Smooth muscle cell of the brain vasculature (primary cell): ENCODE results near the gene PBX3.
A peak's percentile ranks its signal among the peaks of the same experiment; 100 is the strongest.
"Not testable (repeated sequence)": the region's sequence is repeated elsewhere in the genome, so short reads cannot be mapped to it uniquely, and the experiment has no call there.

Source experiments
- DNase-seq: peaks from one replicate; pipeline ENCODE4 v3.0.0-alpha.2; 2012; ENCODE audit warnings: low read depth, low spot score

Gene PBX3

GRCh38 chr9:125774106-125774505, 26.9 kb downstream of the PBX3 start:
- no peak for DNase-seq

GRCh38 chr9:125776789-125777188, 29.6 kb downstream of the PBX3 start:
- not testable (repeated sequence) for DNase-seq

GRCh38 chr9:125778538-125779219, 31.5 kb downstream of the PBX3 start:
- DNase-seq: not testable (repeated sequence)

- DNase-seq: not testable (repeated sequence)
Observed at GRCh38 chr9:125779220-125779565, 32.0 kb downstream of the PBX3 start.

- no peak for DNase-seq
Observed at GRCh38 chr9:125782718-125783117, 35.5 kb downstream of the PBX3 start.

GRCh38 chr9:125784286-125785049, 37.3 kb downstream of the PBX3 start:
- DNase-seq: peak; percentile 15

- no peak for DNase-seq
Observed at GRCh38 chr9:125785248-125785751, 38.1 kb downstream of the PBX3 start.

- DNase-seq: no peak
Observed at GRCh38 chr9:125787715-125788114, 40.5 kb downstream of the PBX3 start.

- DNase-seq: no peak
Observed at GRCh38 chr9:125789196-125789595, 42.0 kb downstream of the PBX3 start.

GRCh38 chr9:125794708-125795107, 47.5 kb downstream of the PBX3 start:
- DNase-seq: no peak

GRCh38 chr9:125795970-125796596, 48.9 kb downstream of the PBX3 start:
- DNase-seq: no peak

GRCh38 chr9:125797930-125798329, 50.8 kb downstream of the PBX3 start:
- no peak for DNase-seq

GRCh38 chr9:125803526-125803925, 56.4 kb downstream of the PBX3 start:
- no peak for DNase-seq

- no peak for DNase-seq
Observed at GRCh38 chr9:125805057-125805456, 57.9 kb downstream of the PBX3 start.

- no peak for DNase-seq
Observed at GRCh38 chr9:125805586-125805985, 58.4 kb downstream of the PBX3 start.

GRCh38 chr9:125807079-125807478, 59.9 kb downstream of the PBX3 start:
- DNase-seq: no peak

- DNase-seq: no peak
Observed at GRCh38 chr9:125810161-125810560, 63.0 kb downstream of the PBX3 start.

GRCh38 chr9:125811002-125811401, 63.8 kb downstream of the PBX3 start:
- no peak for DNase-seq

- DNase-seq: no peak
Observed at GRCh38 chr9:125812403-125812802, 65.2 kb downstream of the PBX3 start.

GRCh38 chr9:125815568-125815967, 68.4 kb downstream of the PBX3 start:
- no peak for DNase-seq

- DNase-seq: no peak
Observed at GRCh38 chr9:125816321-125816720, 69.1 kb downstream of the PBX3 start.

- no peak for DNase-seq
Observed at GRCh38 chr9:125820100-125820804, 73.1 kb downstream of the PBX3 start.
